Measurements from ENCODE around the gene TREML2.

TREML2 gene

GRCh38 chr6:41174610-41175009 is 26.3 kb downstream of the TREML2 start:
- DNase-seq = no peak

GRCh38 chr6:41171908-41172307 is 29.0 kb downstream of the TREML2 start:
- no peak for DNase-seq

DNA sequence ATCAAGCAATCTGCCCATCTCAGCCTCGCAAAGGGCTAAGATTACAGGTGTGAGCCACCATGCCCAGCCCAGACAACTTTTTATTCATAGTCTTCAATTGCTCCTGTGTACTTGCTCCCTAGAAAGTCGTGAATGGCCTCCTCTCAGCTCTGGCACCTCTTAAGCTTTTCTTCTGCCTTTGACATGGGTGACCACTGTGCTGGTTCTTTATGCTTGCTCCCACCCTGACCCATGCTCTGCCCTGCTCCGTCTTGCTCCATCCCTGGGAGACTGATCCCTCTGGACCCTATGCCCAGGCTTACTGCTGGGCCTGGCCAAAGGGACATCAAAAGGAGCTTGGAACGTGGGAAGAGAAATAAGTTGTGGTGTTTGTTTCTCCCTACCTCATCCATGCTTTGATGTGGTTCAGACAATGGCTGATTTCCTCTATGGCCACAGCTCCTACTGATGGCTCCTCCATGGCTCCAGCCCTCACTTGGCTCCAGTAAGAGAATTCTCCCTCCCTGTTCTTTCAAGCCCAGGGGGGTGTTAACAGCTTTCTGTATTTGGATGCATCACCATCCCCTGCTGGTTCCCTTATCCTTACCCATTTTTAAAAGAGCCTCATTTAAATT is 30.3 kb downstream of the TREML2 start:
- DNase-seq = no peak

DNA sequence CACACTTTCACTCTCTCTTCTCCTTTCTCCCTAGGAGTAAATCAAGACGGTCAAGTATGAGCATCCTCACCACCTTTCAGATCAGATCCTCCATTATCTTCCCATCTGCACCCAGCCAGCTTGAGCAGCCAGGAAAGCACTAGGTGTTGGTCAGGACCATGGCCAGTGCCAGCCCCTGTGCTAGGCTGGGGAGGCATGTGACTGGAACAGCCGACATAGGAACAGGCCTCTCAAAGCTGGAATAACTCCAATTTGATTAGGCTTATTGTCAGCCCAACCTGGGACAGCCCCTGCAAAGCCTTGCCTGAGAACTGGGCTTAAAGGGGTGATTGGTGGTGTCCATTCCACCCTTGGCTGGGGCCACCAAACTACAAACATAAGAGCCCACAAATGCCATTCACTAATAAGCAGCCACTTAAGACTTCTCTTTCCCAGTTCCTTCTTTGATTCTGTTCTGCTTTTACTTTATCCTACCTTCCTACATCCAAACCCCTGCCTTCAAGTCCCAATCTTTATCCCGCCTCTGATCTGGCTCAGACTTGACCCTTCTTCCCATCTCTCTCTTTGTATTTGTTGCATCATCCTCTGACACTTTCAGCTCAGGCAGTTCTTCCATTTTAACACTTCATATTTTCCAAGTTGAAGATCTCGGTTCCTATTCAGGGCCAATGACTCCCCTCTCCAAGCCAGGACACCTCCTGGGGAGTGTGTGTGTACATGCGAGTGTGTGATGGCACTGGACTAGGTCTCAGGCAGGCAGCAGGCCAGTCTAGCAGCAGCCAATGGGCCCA is 33.6 kb downstream of the TREML2 start:
- no peak for DNase-seq

DNA sequence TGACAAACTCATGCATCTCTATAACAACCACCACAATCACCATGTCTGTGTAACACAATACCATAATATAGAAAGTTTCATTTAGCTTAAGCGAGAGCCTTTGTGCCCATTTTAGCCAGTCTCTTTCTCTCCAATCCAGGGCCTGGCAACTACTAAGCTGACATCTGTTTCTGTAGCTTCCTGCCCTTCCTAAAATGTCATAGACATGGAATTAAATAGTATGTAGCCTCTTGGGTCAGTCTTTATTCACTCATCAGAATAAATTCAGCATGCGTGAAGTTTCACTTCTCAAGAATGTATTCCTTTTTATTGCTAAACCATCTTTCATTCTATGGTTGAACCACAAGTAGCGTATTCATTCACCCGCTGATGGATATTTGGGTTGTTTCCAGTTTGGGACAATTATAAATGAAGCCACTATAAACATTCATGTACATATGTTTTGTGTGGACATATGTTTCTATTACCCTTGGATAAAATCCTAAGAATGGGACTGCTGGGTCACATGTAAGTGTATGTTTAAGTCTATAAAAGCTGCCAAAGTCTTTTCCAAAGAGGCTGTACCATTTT is 36.3 kb downstream of the TREML2 start:
- DNase-seq = no peak

GRCh38 chr6:41163419-41163717 is 37.6 kb downstream of the TREML2 start:
- DNase-seq = no peak

DNA sequence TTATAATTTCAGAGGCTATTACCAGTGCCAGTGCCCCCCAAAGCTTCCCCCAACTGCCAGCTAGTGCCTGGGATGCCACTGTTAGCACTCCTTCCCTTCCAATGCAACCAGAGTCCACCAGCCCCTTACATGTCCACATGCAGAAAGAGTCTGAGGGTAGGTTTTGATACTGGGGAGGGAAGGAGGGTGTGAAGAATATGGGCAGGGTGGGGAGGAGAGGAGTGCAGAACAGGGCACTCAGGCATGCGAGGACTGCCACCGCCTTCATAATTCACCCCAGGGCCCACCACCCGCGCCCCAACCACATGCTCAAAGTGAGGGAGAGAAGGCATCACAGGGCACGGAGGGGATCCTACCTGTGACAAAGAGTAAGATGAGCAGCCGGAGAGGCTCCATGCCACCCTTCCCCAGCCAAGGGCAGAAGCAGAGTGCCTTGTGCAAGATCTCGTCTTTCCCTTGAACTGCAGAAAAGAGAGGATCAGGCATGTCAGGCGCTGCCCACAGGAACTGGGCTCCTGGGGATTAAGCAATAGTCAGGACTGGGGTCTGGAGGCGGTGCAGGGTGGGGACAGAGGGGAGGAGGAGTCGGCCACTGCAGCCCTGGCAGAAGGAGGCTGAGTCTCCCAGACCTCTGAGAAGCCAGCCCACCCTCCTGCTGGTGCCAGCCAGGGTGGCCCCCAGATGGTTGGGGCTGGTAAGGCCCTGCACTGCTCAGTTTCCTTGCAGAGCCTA is 38.1 kb downstream of the TREML2 start, which contains the start of gene TREM2:
Gene TREM2 (minus strand): TSS at position 430 of the 732 bp plus-strand sequence. CDS start 34 bp downstream, at position 396.
- no peak for DNase-seq

DNA sequence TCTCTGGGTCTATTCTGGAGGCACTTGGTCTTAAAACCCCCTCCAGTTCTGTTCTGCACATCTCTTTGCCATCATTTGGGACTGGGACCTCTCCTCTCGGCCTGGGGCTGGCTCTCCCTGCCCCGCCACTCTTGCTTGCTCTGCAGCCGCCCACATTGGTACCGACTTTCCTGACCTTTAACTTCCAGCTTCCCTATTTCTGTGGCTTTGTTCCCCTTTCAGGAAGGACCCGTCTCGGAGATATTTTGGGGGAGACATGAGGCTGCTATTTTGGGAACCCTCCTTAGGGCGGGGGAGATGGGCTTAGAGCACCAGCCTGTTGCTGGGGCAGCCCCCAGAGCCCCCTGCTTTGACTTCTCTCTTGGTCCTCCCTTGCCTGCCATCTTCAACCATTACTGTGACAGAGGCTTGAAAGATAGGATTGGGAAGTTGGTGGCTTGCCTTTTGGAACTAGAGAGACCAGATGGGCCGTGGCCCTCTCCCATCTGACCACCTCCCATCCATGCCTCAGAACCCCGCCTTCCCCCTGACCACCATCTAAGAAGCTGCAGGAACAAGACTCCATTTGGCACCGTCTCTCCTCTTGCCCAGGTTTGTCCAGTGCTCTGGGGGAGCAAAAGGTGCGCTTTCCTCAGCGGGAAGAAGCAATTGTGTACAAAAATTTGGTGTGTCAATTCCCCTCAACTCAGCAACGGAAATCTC is 38.9 kb downstream of the TREML2 start:
- no peak for DNase-seq

DNA sequence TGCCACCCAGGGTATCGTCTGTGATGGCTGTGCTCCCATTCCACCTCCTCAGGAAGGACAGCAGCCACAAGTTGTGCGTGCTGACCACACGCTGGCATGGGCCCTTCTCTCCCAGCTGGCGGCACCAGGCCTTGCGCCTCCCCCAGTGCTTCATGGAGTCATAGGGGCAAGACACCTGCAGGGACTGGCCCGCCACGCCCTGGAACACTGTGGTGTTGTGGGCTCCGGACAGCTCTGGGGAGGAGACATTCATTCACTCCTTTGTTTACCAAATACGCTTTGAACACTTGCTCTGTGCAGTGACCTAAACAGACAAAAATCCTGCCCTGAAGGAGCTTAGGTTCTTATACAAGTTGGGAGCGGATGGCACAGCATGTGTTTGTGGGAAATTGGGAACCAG is 39.6 kb downstream of the TREML2 start:
- DNase-seq = no peak

- DNase-seq = no peak
These were observed 40.0 kb downstream of the TREML2 start for GRCh38 chr6:41160933-41161332.

GRCh38 chr6:41159415-41160082 is 41.4 kb downstream of the TREML2 start:
- DNase-seq = no peak

- no peak for DNase-seq
These were observed 43.6 kb downstream of the TREML2 start for GRCh38 chr6:41157323-41157722.

DNA sequence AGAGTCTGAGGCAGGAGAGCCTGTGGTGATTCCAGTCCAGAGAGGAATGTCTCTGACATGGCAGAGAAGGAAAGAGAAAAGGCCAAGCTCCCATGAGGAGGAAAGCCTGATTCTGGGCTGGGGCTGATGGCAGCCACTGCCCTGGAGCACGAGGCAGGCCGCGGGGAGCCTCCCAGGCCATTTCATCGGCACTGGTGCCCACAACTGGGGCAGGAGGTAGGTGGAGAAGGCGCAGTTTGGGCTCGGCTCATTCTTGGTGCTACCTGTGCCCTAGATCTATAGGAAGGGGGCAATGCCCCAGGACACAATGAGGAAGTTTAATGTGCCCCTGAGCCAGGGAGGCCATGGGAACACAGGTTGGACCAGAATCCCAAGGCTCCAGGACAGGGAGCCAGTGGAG is 44.2 kb downstream of the TREML2 start:
- no peak for DNase-seq

DNA sequence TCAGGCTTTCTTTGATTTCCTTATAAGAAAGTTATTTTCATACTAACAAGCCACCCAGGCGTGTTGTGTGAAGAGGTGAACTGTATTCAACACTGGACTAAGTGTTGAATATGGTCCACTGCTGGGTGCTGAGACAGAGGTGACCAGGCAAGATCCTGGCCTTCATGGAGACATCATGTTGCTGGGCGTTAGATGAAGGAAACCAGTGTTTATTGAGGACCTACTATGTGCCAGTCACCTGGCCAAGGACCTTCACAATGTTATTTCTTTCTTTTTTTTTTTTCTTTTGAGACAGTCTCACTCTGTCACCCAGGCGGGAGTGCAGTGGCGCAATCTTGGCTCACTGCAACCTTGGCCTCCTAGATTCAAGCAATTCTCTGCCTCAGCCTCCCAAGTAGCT is 44.9 kb downstream of the TREML2 start:
- DNase-seq = no peak

DNA sequence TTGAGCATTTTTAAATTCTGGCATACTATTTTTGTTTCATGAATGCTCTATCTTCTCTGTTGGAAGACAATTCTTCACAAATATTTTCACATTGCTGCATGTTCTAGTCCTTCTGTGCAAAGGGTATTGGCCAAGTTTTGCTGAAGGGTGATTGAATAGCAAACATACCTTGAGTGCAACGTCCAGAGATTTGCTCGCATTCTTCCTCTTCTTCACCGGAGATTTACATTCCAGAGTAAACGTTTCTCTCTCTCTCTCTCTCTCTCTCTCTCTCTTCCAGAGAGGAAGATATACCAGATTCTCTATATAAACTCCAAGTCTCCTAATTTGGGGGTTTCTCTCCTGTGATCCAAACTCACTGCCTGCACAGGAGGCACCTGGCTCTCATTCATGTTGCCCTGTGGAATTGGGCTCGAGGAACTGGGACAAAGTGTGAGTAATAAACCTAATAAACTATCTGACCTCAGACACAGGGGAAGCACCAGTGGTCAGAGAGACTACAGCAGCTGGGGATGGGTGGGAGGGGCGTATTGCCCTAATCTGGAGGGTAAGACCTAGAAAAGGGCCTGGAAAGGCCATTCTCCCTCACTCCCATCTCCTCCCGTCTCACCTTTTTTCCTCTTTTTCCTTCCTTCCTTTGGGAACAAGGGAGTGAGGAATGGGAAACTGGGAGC is 45.7 kb downstream of the TREML2 start:
- no peak for DNase-seq

DNA sequence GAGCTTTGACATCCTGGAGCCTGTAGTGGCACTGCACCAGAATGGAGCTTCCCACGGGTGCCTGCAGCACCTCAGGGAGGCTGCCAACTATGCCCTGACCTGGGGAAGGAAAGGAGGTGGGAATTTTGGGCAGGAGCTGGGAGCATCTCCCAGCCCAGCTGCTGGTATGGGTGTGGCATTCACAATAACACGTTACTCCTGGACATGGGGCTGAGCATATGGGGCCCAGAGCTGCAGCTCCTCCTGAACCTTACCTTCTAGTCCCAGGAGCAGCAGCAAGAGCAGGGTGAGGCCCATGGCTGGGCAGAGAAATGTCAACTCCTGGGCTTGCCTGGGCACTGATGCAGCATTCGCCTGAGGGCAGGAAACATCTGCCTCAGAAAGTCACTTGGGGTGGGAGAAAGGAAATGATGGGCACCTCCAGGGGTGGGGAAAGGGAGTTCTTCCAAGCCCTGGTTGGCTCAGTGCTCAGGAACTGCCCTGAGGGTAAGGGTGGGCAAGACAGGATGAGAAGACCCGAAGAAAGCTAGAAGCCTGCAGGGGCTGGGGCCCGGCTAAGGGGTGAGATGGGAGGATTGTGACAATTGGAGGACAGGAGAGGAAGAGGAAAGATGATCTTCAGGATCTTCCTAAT is 46.8 kb downstream of the TREML2 start, which contains the start of gene TREML1:
Gene TREML1 (minus strand): TSS at position 356 of the 634 bp plus-strand sequence. CDS start 59 bp downstream, at position 297.
- no peak for DNase-seq

- DNase-seq = no peak
These were observed 47.5 kb downstream of the TREML2 start for GRCh38 chr6:41153451-41153850.

- DNase-seq = no peak
These were observed 50.3 kb downstream of the TREML2 start for GRCh38 chr6:41150671-41151070.

DNA sequence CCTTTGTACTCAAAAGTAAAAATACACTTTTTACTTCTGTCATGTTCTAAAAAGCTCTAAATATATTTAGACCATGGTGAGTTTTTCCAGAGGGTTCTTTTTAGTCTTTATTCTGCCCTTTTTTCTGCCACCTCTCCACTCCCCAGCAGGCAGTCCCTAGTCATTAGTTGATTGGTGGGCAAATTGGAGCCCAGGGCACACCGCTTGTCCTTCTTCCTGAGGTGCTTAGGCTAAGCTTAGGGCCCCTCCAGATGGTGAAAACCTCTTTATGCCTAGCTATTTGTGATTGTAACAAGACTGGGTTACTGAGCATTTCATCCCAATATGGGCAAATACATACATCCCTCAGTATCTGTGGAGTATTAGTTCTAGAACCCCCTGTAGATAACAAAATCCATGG is 53.0 kb downstream of the TREML2 start:
- DNase-seq = no peak

Data from EL (cell line).